ENCODE data around the gene DDX19B. TPM values are rescaled to one million over a fixed set of nuclear protein-coding genes. Genes with fewer than 3 reads are reported as not detected.

DDX19B gene
- total RNA-seq, 1 experiment from 2014 or later, result 38.4 TPM

- TF ChIP-seq ARID4B (CRISPR knock-in tag; IDR thresholded peaks at IDR 0.05; ENCODE audit: borderline replicate concordance) (peak; percentile 80; the same call in 1 of the 2 replicates), E2F1 (CRISPR knock-in tag; IDR thresholded peaks at IDR 0.05) (peak; percentile 14; the same call in 1 of the 2 replicates), CREB1 (CRISPR knock-in tag; IDR thresholded peaks at IDR 0.05) (no peak), CBFB (CRISPR knock-in tag; IDR thresholded peaks at IDR 0.05; ENCODE audit: low read depth) (no peak), TEAD1 (CRISPR knock-in tag; IDR thresholded peaks at IDR 0.05) (peak; percentile 38), GABPB1 (CRISPR knock-in tag; IDR thresholded peaks at IDR 0.05) (peak; percentile 73), ZBTB43 (CRISPR knock-in tag; IDR thresholded peaks at IDR 0.05) (peak; percentile 83; the same call in 1 of the 2 replicates), CTCF (IDR thresholded peaks at IDR 0.05) (no peak), NR3C1 (CRISPR knock-in tag; conservative IDR thresholded peaks at IDR 0.05; ENCODE audit: low read depth) (no peak), ZNF232 (CRISPR knock-in tag; IDR thresholded peaks at IDR 0.05) (peak; percentile 75; the same call in 1 of the 2 replicates), GRHL2 (CRISPR knock-in tag; IDR thresholded peaks at IDR 0.05; ENCODE audit: insufficient replicate concordance, severe bottlenecking) (no peak), HMGA2 (CRISPR knock-in tag; IDR thresholded peaks at IDR 0.05) (no peak), FOXP1 (CRISPR knock-in tag; IDR thresholded peaks at IDR 0.05; ENCODE audit: borderline replicate concordance) (peak; percentile 26; the same call in 1 of the 2 replicates), JUN (CRISPR knock-in tag; IDR thresholded peaks at IDR 0.05) (peak; percentile 72), ESRRA (CRISPR knock-in tag; IDR thresholded peaks at IDR 0.05; ENCODE audit: borderline replicate concordance) (no peak), ZNF121 (CRISPR knock-in tag; IDR thresholded peaks at IDR 0.05) (no peak), ZNF263 (CRISPR knock-in tag; IDR thresholded peaks at IDR 0.05; ENCODE audit: low read depth) (0 out of 2 replicates have a peak, but pooled peaks have one; percentile 26), MXD4 (CRISPR knock-in tag; IDR thresholded peaks at IDR 0.05; ENCODE audit: borderline replicate concordance) (no peak), FOXP4 (CRISPR knock-in tag; IDR thresholded peaks at IDR 0.05) (no peak; the same call in 1 of the 2 replicates), NFE2L1 (CRISPR knock-in tag; IDR thresholded peaks at IDR 0.05) (peak; percentile 80; the same call in 1 of the 2 replicates), TEAD4 (CRISPR knock-in tag; IDR thresholded peaks at IDR 0.05) (0 out of 2 replicates have a peak, but pooled peaks have one; percentile 11), ZMAT4 (CRISPR knock-in tag; IDR thresholded peaks at IDR 0.05) (no peak)
- TF ChIP-seq, protein P1, sequence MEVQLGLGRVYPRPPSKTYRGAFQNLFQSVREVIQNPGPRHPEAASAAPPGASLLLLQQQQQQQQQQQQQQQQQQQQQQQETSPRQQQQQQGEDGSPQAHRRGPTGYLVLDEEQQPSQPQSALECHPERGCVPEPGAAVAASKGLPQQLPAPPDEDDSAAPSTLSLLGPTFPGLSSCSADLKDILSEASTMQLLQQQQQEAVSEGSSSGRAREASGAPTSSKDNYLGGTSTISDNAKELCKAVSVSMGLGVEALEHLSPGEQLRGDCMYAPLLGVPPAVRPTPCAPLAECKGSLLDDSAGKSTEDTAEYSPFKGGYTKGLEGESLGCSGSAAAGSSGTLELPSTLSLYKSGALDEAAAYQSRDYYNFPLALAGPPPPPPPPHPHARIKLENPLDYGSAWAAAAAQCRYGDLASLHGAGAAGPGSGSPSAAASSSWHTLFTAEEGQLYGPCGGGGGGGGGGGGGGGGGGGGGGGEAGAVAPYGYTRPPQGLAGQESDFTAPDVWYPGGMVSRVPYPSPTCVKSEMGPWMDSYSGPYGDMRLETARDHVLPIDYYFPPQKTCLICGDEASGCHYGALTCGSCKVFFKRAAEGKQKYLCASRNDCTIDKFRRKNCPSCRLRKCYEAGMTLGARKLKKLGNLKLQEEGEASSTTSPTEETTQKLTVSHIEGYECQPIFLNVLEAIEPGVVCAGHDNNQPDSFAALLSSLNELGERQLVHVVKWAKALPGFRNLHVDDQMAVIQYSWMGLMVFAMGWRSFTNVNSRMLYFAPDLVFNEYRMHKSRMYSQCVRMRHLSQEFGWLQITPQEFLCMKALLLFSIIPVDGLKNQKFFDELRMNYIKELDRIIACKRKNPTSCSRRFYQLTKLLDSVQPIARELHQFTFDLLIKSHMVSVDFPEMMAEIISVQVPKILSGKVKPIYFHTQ (CRISPR knock-in tag; IDR thresholded peaks at IDR 0.05), result no peak; the same call in 1 of the 2 replicates
- TF ChIP-seq, protein P2, sequence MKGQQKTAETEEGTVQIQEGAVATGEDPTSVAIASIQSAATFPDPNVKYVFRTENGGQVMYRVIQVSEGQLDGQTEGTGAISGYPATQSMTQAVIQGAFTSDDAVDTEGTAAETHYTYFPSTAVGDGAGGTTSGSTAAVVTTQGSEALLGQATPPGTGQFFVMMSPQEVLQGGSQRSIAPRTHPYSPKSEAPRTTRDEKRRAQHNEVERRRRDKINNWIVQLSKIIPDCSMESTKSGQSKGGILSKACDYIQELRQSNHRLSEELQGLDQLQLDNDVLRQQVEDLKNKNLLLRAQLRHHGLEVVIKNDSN (CRISPR knock-in tag; IDR thresholded peaks at IDR 0.05), result peak; percentile 78
Observed at GRCh38 chr16:70380919-70381603, 82.1 kb downstream of the DDX19B start (continued).

Data from WTC11 (cell line).